Measurements from ENCODE around the gene SUN2.
A peak's percentile ranks its signal among the peaks of the same experiment; 100 is the strongest.

The SUN2 gene

GRCh38 chr22:38715852-38716251 lies 39.9 kb downstream of the SUN2 start:
- Histone ChIP-seq H2AFZ (ENCODE audit: low read length, unreplicated experiment) (no peak overlapping the region), H3K4me3 (ENCODE audit: low read depth, low read length) (no peak overlapping the region), H3K4me1 (ENCODE audit: control insufficient read depth, insufficient read depth, low read length, unreplicated experiment) (peaks cover 9% of the 10 kb centered on the region), H3K36me3 (ENCODE audit: insufficient read depth, low read length) (peaks cover 4% of the 10 kb centered on the region; the same call in 1 of the 2 replicates), H3K79me2 (ENCODE audit: control insufficient read depth, insufficient read depth, low read length, unreplicated experiment) (peaks cover 46% of the 10 kb centered on the region), H3K27me3 (ENCODE audit: insufficient read depth, low read length) (no peaks in the 10 kb centered on the region), H3K27ac (ENCODE audit: low read depth, low read length) (no peak overlapping the region)

- Histone ChIP-seq H3K27me3 (ENCODE audit: insufficient read depth, low read length) (no peaks in the 10 kb centered on the region), H2AFZ (ENCODE audit: low read length, unreplicated experiment) (no peak overlapping the region), H3K79me2 (ENCODE audit: control insufficient read depth, insufficient read depth, low read length, unreplicated experiment) (peaks cover 51% of the 10 kb centered on the region), H3K27ac (ENCODE audit: low read depth, low read length) (no peak overlapping the region), H3K4me3 (ENCODE audit: low read depth, low read length) (no peak overlapping the region), H3K36me3 (ENCODE audit: insufficient read depth, low read length) (no peaks in the 10 kb centered on the region), H3K4me1 (ENCODE audit: control insufficient read depth, insufficient read depth, low read length, unreplicated experiment) (peaks cover 9% of the 10 kb centered on the region)
These were observed 40.5 kb downstream of the SUN2 start for GRCh38 chr22:38715176-38715764.

GRCh38 chr22:38713921-38714320 lies 41.9 kb downstream of the SUN2 start:
- H3K79me2 ChIP-seq (ENCODE audit: control insufficient read depth, insufficient read depth, low read length, unreplicated experiment): peaks cover 59% of the 10 kb centered on the region
- H2AFZ ChIP-seq (ENCODE audit: low read length, unreplicated experiment): no peak overlapping the region
- no peaks in the 10 kb centered on the region for H3K27me3 ChIP-seq (ENCODE audit: insufficient read depth, low read length)
- no peak overlapping the region for H3K4me3 ChIP-seq (ENCODE audit: low read depth, low read length)
- no peaks in the 10 kb centered on the region for H3K36me3 ChIP-seq (ENCODE audit: insufficient read depth, low read length)
- no peak overlapping the region for H3K27ac ChIP-seq (ENCODE audit: low read depth, low read length)
- H3K4me1 ChIP-seq (ENCODE audit: control insufficient read depth, insufficient read depth, low read length, unreplicated experiment): peaks cover 9% of the 10 kb centered on the region

- H3K36me3 ChIP-seq (ENCODE audit: insufficient read depth, low read length): no peaks in the 10 kb centered on the region
- H3K4me1 ChIP-seq (ENCODE audit: control insufficient read depth, insufficient read depth, low read length, unreplicated experiment): peaks cover 7% of the 10 kb centered on the region
- H2AFZ ChIP-seq (ENCODE audit: low read length, unreplicated experiment): no peak overlapping the region
- no peak overlapping the region for H3K27ac ChIP-seq (ENCODE audit: low read depth, low read length)
- H3K4me3 ChIP-seq (ENCODE audit: low read depth, low read length): no peak overlapping the region
- no peaks in the 10 kb centered on the region for H3K27me3 ChIP-seq (ENCODE audit: insufficient read depth, low read length)
- H3K79me2 ChIP-seq (ENCODE audit: control insufficient read depth, insufficient read depth, low read length, unreplicated experiment): peaks cover 72% of the 10 kb centered on the region
These were observed 43.2 kb downstream of the SUN2 start for GRCh38 chr22:38712486-38713207.

- H3K4me1 ChIP-seq (ENCODE audit: control insufficient read depth, insufficient read depth, low read length, unreplicated experiment): peaks cover 10% of the 10 kb centered on the region
- no peaks in the 10 kb centered on the region for H3K27me3 ChIP-seq (ENCODE audit: insufficient read depth, low read length)
- H3K36me3 ChIP-seq (ENCODE audit: insufficient read depth, low read length): no peaks in the 10 kb centered on the region
- no peak overlapping the region for H3K27ac ChIP-seq (ENCODE audit: low read depth, low read length)
- H2AFZ ChIP-seq (ENCODE audit: low read length, unreplicated experiment): no peak overlapping the region
- H3K4me3 ChIP-seq (ENCODE audit: low read depth, low read length): no peak overlapping the region
- peaks cover 85% of the 10 kb centered on the region for H3K79me2 ChIP-seq (ENCODE audit: control insufficient read depth, insufficient read depth, low read length, unreplicated experiment)
These were observed 44.9 kb downstream of the SUN2 start for GRCh38 chr22:38710866-38711265.

- H3K4me1 ChIP-seq (ENCODE audit: control insufficient read depth, insufficient read depth, low read length, unreplicated experiment): peaks cover 10% of the 10 kb centered on the region
- no peaks in the 10 kb centered on the region for H3K36me3 ChIP-seq (ENCODE audit: insufficient read depth, low read length)
- H3K79me2 ChIP-seq (ENCODE audit: control insufficient read depth, insufficient read depth, low read length, unreplicated experiment): peaks cover 82% of the 10 kb centered on the region
- H3K27ac ChIP-seq (ENCODE audit: low read depth, low read length): no peak overlapping the region
- no peak overlapping the region for H2AFZ ChIP-seq (ENCODE audit: low read length, unreplicated experiment)
- no peak overlapping the region for H3K4me3 ChIP-seq (ENCODE audit: low read depth, low read length)
- no peaks in the 10 kb centered on the region for H3K27me3 ChIP-seq (ENCODE audit: insufficient read depth, low read length)
These were observed 45.4 kb downstream of the SUN2 start for GRCh38 chr22:38710351-38710750.

GRCh38 chr22:38709306-38709705 lies 46.5 kb downstream of the SUN2 start:
- H3K4me1 ChIP-seq (ENCODE audit: control insufficient read depth, insufficient read depth, low read length, unreplicated experiment): peaks cover 16% of the 10 kb centered on the region
- H3K27me3 ChIP-seq (ENCODE audit: insufficient read depth, low read length): no peaks in the 10 kb centered on the region
- H3K4me3 ChIP-seq (ENCODE audit: low read depth, low read length): no peak overlapping the region
- H3K27ac ChIP-seq (ENCODE audit: low read depth, low read length): no peak overlapping the region
- H3K79me2 ChIP-seq (ENCODE audit: control insufficient read depth, insufficient read depth, low read length, unreplicated experiment): peaks cover 76% of the 10 kb centered on the region
- H2AFZ ChIP-seq (ENCODE audit: low read length, unreplicated experiment): no peak overlapping the region
- H3K36me3 ChIP-seq (ENCODE audit: insufficient read depth, low read length): no peaks in the 10 kb centered on the region

- no peak overlapping the region for H3K27ac ChIP-seq (ENCODE audit: low read depth, low read length)
- no peaks in the 10 kb centered on the region for H3K36me3 ChIP-seq (ENCODE audit: insufficient read depth, low read length)
- H3K4me1 ChIP-seq (ENCODE audit: control insufficient read depth, insufficient read depth, low read length, unreplicated experiment): peaks cover 16% of the 10 kb centered on the region
- peaks cover 67% of the 10 kb centered on the region for H3K79me2 ChIP-seq (ENCODE audit: control insufficient read depth, insufficient read depth, low read length, unreplicated experiment)
- H2AFZ ChIP-seq (ENCODE audit: low read length, unreplicated experiment): no peak overlapping the region
- H3K27me3 ChIP-seq (ENCODE audit: insufficient read depth, low read length): no peaks in the 10 kb centered on the region
- H3K4me3 ChIP-seq (ENCODE audit: low read depth, low read length): peak overlapping the region; percentile 89
These were observed 47.8 kb downstream of the SUN2 start for GRCh38 chr22:38707984-38708383.

GRCh38 chr22:38707346-38707745 lies 48.5 kb downstream of the SUN2 start:
- Histone ChIP-seq H3K36me3 (ENCODE audit: insufficient read depth, low read length) (no peaks in the 10 kb centered on the region), H3K27me3 (ENCODE audit: insufficient read depth, low read length) (no peaks in the 10 kb centered on the region), H3K4me3 (ENCODE audit: low read depth, low read length) (peak overlapping the region; percentile 89), H3K27ac (ENCODE audit: low read depth, low read length) (peak overlapping the region; percentile 76), H2AFZ (ENCODE audit: low read length, unreplicated experiment) (no peak overlapping the region), H3K79me2 (ENCODE audit: control insufficient read depth, insufficient read depth, low read length, unreplicated experiment) (peaks cover 60% of the 10 kb centered on the region), H3K4me1 (ENCODE audit: control insufficient read depth, insufficient read depth, low read length, unreplicated experiment) (peaks cover 16% of the 10 kb centered on the region)

- H3K79me2 ChIP-seq (ENCODE audit: control insufficient read depth, insufficient read depth, low read length, unreplicated experiment): peaks cover 55% of the 10 kb centered on the region
- peak overlapping the region; percentile 76 for H3K27ac ChIP-seq (ENCODE audit: low read depth, low read length)
- H3K36me3 ChIP-seq (ENCODE audit: insufficient read depth, low read length): no peaks in the 10 kb centered on the region
- no peak overlapping the region for H2AFZ ChIP-seq (ENCODE audit: low read length, unreplicated experiment)
- H3K4me1 ChIP-seq (ENCODE audit: control insufficient read depth, insufficient read depth, low read length, unreplicated experiment): peaks cover 16% of the 10 kb centered on the region
- peak overlapping the region; percentile 89 for H3K4me3 ChIP-seq (ENCODE audit: low read depth, low read length)
- no peaks in the 10 kb centered on the region for H3K27me3 ChIP-seq (ENCODE audit: insufficient read depth, low read length)
These were observed 49.0 kb downstream of the SUN2 start for GRCh38 chr22:38706901-38707195.

Data from ACC112 (cell line).